Heart left ventricle (tissue), 13 donors: ENCODE data around the gene NEDD9.

ENCODE experiments used
- CTCF ChIP-seq, 12 donors: fragments of 200-600 bp; sonication (generic) in 4 of 12; IDR thresholded peaks; one replicate each; pipeline versions ENCODE4 v1.5.0 to v1.8.0; 2018 to 2022; ENCODE audit warnings: antibody characterized with exemption in 12 of 12, mild to moderate bottlenecking in 5 of 12
- POLR2A ChIP-seq, 2 donors: fragments of 450-650 bp; IDR thresholded peaks; one replicate each; pipeline ENCODE4 v1.6.1; 2017; ENCODE audit warnings: antibody characterized with exemption in 2 of 2, mild to moderate bottlenecking in 2 of 2, moderate library complexity in 2 of 2
- donor health status: ischemic (EF 13 %, LVEDD 7.1; RV severe dilation, severe dysfunction).
- donor health status: DM: no; HTN: yes; CAD: no.
- donor health status: DM: no; HTN: no; CAD: no.
- donor health status: ischemic (EF 25% LVEDD 6.9; RV normal size, moderate dysfunction).
- donor health status: ischemic (EF 25% LVEDD 5.7; RV mildly dilated, moderate dysfunction).
- donor health status: ischemic (EF 35%, LVEDD 5.7; RV mildly dilated, moderate dysfunction).
- donor health status: nonischemic (EF 11% LVEDD 7.7; RV severe dilation, severe dysfunction).
- donor health status: DM: yes; HTN: yes; CAD: no.
- donor health status: PGD.
- donor health status: ischemic (EF 29% LVEDD 5.4; RV normal size, mild dysfunction).
- donor health status: nonischemic (EF 23%, LVEDD 6.1; RV moderate dilation, normal function).

- TF ChIP-seq CTCF (IDR thresholded peaks at IDR 0.05) (no peak), POLR2A (IDR thresholded peaks at IDR 0.05) (no peak)
These were observed 30.9 kb upstream of the NEDD9 start for GRCh38 chr6:11263291-11263775.
